MM.1S (cell line): ENCODE data around the gene ABCB6.
"Not testable (repeated sequence)": the region's sequence is repeated elsewhere in the genome, so short reads cannot be mapped to it uniquely, and the experiment has no call there.

Source experiments
- EZH2 ChIP-seq: fragments of 300-600 bp; sonication (generic); optimal IDR thresholded peaks from 2 replicates; pipeline ENCODE3; 2017; ENCODE audit warnings: low read depth, mild to moderate bottlenecking, antibody characterized with exemption, low read length, mixed read lengths
- TF ChIP-seq, protein P1 (sequence below): fragments of 300-600 bp; sonication (generic); IDR thresholded peaks from 2 replicates; pipeline ENCODE4 v1.5.1; 2016; ENCODE audit warnings: antibody characterized with exemption, low read length, mixed read lengths

DNA sequence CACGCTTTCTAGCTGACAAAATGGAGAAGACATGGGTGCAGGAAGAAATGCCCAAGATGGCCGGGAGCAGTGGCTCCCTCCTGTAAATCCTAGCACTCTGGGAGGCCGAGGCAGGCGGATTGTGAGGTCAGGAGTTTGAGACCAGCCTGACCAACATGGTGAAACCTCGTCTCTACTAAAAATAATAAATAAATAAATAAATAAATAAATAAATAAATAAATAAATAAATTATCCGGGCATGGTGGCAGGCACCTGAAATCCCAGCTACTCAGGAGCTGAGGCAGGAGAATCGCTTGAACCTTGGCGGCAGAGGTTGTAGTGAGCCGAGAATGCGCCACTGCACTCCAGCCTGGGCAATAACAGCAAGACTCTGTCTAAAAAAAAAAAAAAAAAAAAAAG lies 40.2 kb upstream of the ABCB6 start:
- TF ChIP-seq, protein P1, sequence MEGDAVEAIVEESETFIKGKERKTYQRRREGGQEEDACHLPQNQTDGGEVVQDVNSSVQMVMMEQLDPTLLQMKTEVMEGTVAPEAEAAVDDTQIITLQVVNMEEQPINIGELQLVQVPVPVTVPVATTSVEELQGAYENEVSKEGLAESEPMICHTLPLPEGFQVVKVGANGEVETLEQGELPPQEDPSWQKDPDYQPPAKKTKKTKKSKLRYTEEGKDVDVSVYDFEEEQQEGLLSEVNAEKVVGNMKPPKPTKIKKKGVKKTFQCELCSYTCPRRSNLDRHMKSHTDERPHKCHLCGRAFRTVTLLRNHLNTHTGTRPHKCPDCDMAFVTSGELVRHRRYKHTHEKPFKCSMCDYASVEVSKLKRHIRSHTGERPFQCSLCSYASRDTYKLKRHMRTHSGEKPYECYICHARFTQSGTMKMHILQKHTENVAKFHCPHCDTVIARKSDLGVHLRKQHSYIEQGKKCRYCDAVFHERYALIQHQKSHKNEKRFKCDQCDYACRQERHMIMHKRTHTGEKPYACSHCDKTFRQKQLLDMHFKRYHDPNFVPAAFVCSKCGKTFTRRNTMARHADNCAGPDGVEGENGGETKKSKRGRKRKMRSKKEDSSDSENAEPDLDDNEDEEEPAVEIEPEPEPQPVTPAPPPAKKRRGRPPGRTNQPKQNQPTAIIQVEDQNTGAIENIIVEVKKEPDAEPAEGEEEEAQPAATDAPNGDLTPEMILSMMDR, result not testable (repeated sequence)
- not testable (repeated sequence) for TF ChIP-seq EZH2
